Common myeloid progenitor, CD34-positive (primary cell): ENCODE results near the gene SIGLEC15. TPM values are rescaled to one million over a fixed set of nuclear protein-coding genes. Genes with fewer than 3 reads are reported as not detected.

Source experiments
- CTCF ChIA-PET: fragments of 350-600 bp; sonication (Branson Sonifier 250); formaldehyde crosslinking; loops from one replicate; lab custom pipeline; 2021; ENCODE audit warnings: antibody characterized with exemption; lab: Charles Lee
- POLR2A ChIA-PET: fragments of 350-600 bp; sonication (Branson Sonifier 250); formaldehyde crosslinking; loops from one replicate; lab custom pipeline; 2021; ENCODE audit warnings: antibody characterized with exemption; lab: Charles Lee
- DNase-seq, 3 donors: peaks; one replicate each; pipeline versions ENCODE4 v3.0.0 to v3.0.0-alpha.2; 2013
- H3K27ac ChIP-seq, 2 experiments: 1 replicate in 1 of 2; 2 replicates in 1 of 2; pipeline ENCODE4 v1.7.0; 2013; ENCODE audit warnings: inconsistent platforms in 2 of 2, low read length in 2 of 2, mild to moderate bottlenecking in 2 of 2, low read depth in 1 of 2, moderate library complexity in 1 of 2; ENCODE audit not compliant: severe bottlenecking in 2 of 2, insufficient read depth in 1 of 2, poor library complexity in 1 of 2
- H3K27me3 ChIP-seq, 5 experiments: replicated peaks in 2 of 5; 1 replicate in 3 of 5; 2 replicates in 2 of 5; pipeline versions ENCODE4 v1.6.1 to v1.7.0; 2013; ENCODE audit warnings: low read length in 4 of 5, mild to moderate bottlenecking in 2 of 5, moderate library complexity in 2 of 5, inconsistent platforms in 1 of 5; ENCODE audit not compliant: insufficient read depth in 5 of 5, control insufficient read depth in 4 of 5
- H3K36me3 ChIP-seq, 4 experiments: 1 replicate in 2 of 4; 2 replicates in 2 of 4; pipeline versions ENCODE4 v1.6.1 to v1.7.0; 2013; ENCODE audit warnings: low read length in 3 of 4, control low read depth in 1 of 4, mild to moderate bottlenecking in 1 of 4; ENCODE audit not compliant: control insufficient read depth in 4 of 4, insufficient read depth in 4 of 4
- H3K4me1 ChIP-seq, 4 experiments: 1 replicate in 3 of 4; 2 replicates in 1 of 4; pipeline versions ENCODE4 v1.6.1 to v1.7.1; 2013; ENCODE audit warnings: low read length in 3 of 4, mild to moderate bottlenecking in 3 of 4, control low read depth in 1 of 4, inconsistent platforms in 1 of 4, moderate library complexity in 1 of 4; ENCODE audit not compliant: control insufficient read depth in 4 of 4, insufficient read depth in 4 of 4; ENCODE audit errors: control extremely low read depth in 1 of 4
- H3K4me3 ChIP-seq, 7 experiments: 1 replicate in 4 of 7; 2 replicates in 3 of 7; pipeline versions ENCODE4 v1.5.1 to v1.7.0; 2013; ENCODE audit warnings: mild to moderate bottlenecking in 7 of 7, low read length in 6 of 7, moderate library complexity in 6 of 7, inconsistent platforms in 2 of 7, low read depth in 2 of 7, control low read depth in 1 of 7; ENCODE audit not compliant: insufficient read depth in 4 of 7, control insufficient read depth in 1 of 7; ENCODE audit errors: extremely low read depth in 1 of 7
- H3K9me3 ChIP-seq, 5 experiments: 1 replicate in 4 of 5; 2 replicates in 1 of 5; pipeline versions ENCODE4 v1.6.1 to v1.7.1; 2013; ENCODE audit warnings: low read length in 4 of 5, mild to moderate bottlenecking in 2 of 5, inconsistent platforms in 1 of 5, low read depth in 1 of 5, moderate library complexity in 1 of 5; ENCODE audit not compliant: control insufficient read depth in 4 of 5, insufficient read depth in 2 of 5; ENCODE audit errors: control extremely low read depth in 1 of 5
- WGBS: methylation state at CpG from one replicate; pipeline ENCODE4 v1.1.5; 2013; ENCODE audit not compliant: insufficient coverage; 5-methylcytosine and 5-hydroxymethylcytosine counted together
- polyA plus RNA-seq: library from polyadenylated mRNA; unstranded; fragments of 120-200 nt; gene quantifications from one replicate; pipeline ENCODE4 v1.2.1, GENCODE V29; 2013

SIGLEC15 gene
- 2.7 TPM for polyA plus RNA-seq

- no peaks in the 10 kb centered on the region for H3K36me3 ChIP-seq
- ChIA-PET POLR2A (no interaction called here), CTCF (interaction anchor here (0.8 to 1.0 kb wide), 2 partner anchors 14 to 19 kb away, joined by 4 read pairs; no protein-coding TSS in a partner anchor)
- WGBS, result 5% methylated on average over 9 of the region's 12 CpGs
- no peak within 1 kb of the TSS for H3K27ac ChIP-seq
- peak within 1 kb of the TSS in 2 of 7 experiments; percentile 14 to 43 for H3K4me3 ChIP-seq
- peak in 2 of 3 donors; percentile 76 to 84 for DNase-seq
- H3K4me1 ChIP-seq, result peaks cover 16 to 78% (median 68%) of the 10 kb centered on the region in 4 experiments
- H3K9me3 ChIP-seq, result no peaks in the 10 kb centered on the region
- H3K27me3 ChIP-seq, result no peaks in the 10 kb centered on the region
Observed at GRCh38 chr18:45825258-45826044, at the start of gene SIGLEC15. Gene SIGLEC15 (plus strand): TSS chr18:45825675. CDS start chr18:45825729, 54 bp downstream.

GRCh38 chr18:45775743-45776142 lies 49.7 kb upstream of the SIGLEC15 start:
- ChIA-PET CTCF (interaction anchor here (0.7 to 3.6 kb wide), 13 partner anchors 10 to 89 kb away, joined by 3 to 18 read pairs (median 4); no protein-coding TSS in a partner anchor), POLR2A (no interaction called here)
- 62% methylated on average over 6 of the region's 8 CpGs for WGBS
- Histone ChIP-seq H3K27me3 (no peaks in the 10 kb centered on the region), H3K4me3 (peak overlapping the region; percentile 15 to 90 (median 73)), H3K27ac (peak overlapping the region; percentile 59 to 78), H3K9me3 (no peaks in the 10 kb centered on the region), H3K36me3 (no peaks in the 10 kb centered on the region), H3K4me1 (peaks cover 4 to 22% (median 16%) of the 10 kb centered on the region in 4 experiments)
- DNase-seq, result no peak

- no peak overlapping the region for H3K27ac ChIP-seq
- DNase-seq, result no peak
- ChIA-PET POLR2A (interaction anchor here (0.6 to 0.7 kb wide), 2 partner anchors 45 to 191 kb away, joined by 3 to 4 read pairs; no protein-coding TSS in a partner anchor), CTCF (interaction anchor here (0.8 to 3.6 kb wide), 7 partner anchors 8 to 62 kb away, joined by 3 to 17 read pairs (median 4); no protein-coding TSS in a partner anchor)
- H3K4me3 ChIP-seq, result no peak overlapping the region
- no peaks in the 10 kb centered on the region for H3K9me3 ChIP-seq
- H3K4me1 ChIP-seq, result peaks cover 4 to 22% (median 16%) of the 10 kb centered on the region in 4 experiments
- H3K36me3 ChIP-seq, result no peaks in the 10 kb centered on the region
- H3K27me3 ChIP-seq, result no peaks in the 10 kb centered on the region
- WGBS, result no CpG with 5 or more reads among the region's 1 CpG
Observed at GRCh38 chr18:45777393-45777792, 48.1 kb upstream of the SIGLEC15 start.

GRCh38 chr18:45780568-45780967 lies 44.9 kb upstream of the SIGLEC15 start:
- 80% methylated on average over 1 of the region's 2 CpGs for WGBS

GRCh38 chr18:45782662-45783061 lies 42.8 kb upstream of the SIGLEC15 start:
- WGBS, result no CpG with 5 or more reads among the region's 1 CpG
- DNase-seq, result no peak
- no peak overlapping the region for H3K27ac ChIP-seq
- peaks cover 0 to 7% (median 5%) of the 10 kb centered on the region in 4 experiments for H3K4me1 ChIP-seq
- POLR2A ChIA-PET, result no interaction called here
- H3K9me3 ChIP-seq, result no peaks in the 10 kb centered on the region
- CTCF ChIA-PET, result no interaction called here
- H3K36me3 ChIP-seq, result no peaks in the 10 kb centered on the region
- no peaks in the 10 kb centered on the region for H3K27me3 ChIP-seq
- H3K4me3 ChIP-seq, result no peak overlapping the region

More at GRCh38 chr18:45780568-45780967, 44.9 kb upstream of the SIGLEC15 start:
- Histone ChIP-seq H3K36me3 (no peaks in the 10 kb centered on the region), H3K4me1 (peaks cover 4 to 13% (median 9%) of the 10 kb centered on the region in 4 experiments), H3K9me3 (no peaks in the 10 kb centered on the region), H3K27me3 (no peaks in the 10 kb centered on the region), H3K4me3 (no peak overlapping the region), H3K27ac (no peak overlapping the region)
- ChIA-PET POLR2A (no interaction called here), CTCF (no interaction called here)
- no peak for DNase-seq

- H3K4me1 ChIP-seq, result peaks cover 0 to 7% (median 5%) of the 10 kb centered on the region in 4 experiments
- H3K36me3 ChIP-seq, result no peaks in the 10 kb centered on the region
- no peak overlapping the region for H3K27ac ChIP-seq
- H3K27me3 ChIP-seq, result no peaks in the 10 kb centered on the region
- ChIA-PET CTCF (interaction anchor here (1.2 kb wide), 1 partner anchor 56 kb away, joined by 3 read pairs; no protein-coding TSS in a partner anchor), POLR2A (no interaction called here)
- 93% methylated on average over 6 of the region's 9 CpGs for WGBS
- no peaks in the 10 kb centered on the region for H3K9me3 ChIP-seq
- no peak overlapping the region for H3K4me3 ChIP-seq
- DNase-seq, result peak in 1 of 3 donors; percentile 35
Observed at GRCh38 chr18:45783097-45784075, 42.1 kb upstream of the SIGLEC15 start.
